HG02852 (cell line): ENCODE measurements around the gene TMEM191C.
"Not testable (repeated sequence)": the region's sequence is repeated elsewhere in the genome, so short reads cannot be mapped to it uniquely, and the experiment has no call there.

ENCODE experiments used
- ATAC-seq: cut with Tn5 transposase; IDR thresholded peaks from one replicate; pipeline ENCODE4 v1.9.1; 2021; ENCODE audit warnings: mild to moderate bottlenecking, moderate library complexity; ENCODE audit not compliant: unreplicated experiment

The TMEM191C gene

DNA sequence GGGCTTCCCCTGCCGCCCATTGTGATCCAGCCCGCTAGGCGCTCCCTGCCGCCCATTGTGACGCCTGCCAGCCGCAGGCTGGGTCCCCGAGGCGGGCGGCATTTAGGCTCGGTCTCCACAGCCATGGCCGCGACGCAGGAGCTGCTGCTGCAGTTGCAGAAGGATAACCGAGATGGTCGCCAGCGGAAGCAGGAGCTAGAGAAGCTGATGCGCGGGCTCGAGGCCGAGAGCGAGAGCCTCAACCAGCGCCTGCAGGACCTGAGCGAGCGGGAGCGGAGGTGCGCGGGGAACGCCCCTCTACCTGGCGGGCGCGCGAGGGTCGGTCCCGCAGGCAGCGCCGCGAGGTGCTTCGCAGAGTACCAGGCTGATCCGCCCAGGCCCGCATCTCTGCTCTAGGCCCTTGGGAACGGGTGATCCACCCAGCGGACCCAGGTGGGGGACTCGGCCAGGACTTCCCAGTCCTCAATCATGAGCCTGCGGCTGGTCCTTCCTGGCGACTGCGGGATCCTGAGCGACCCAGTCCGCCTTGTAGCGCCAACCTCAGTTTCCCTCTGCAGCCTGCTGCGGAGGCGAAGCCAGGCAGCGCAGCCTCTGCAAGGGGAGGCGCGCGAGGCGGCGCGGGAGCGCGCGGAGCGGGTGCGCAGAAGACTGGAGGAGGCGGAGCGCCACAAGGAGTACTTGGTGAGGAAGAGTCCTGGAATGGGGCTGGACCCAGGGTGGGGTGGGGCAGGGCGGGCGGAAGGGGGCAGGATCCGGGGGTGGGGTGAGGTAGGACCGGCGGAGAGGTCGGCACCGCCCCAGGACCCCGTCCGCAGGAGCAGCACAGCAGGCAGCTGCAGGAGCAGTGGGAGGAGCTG is at the start of gene TMEM191C:
Gene TMEM191C (plus strand): TSS at position 51 of the 857 bp plus-strand sequence. CDS start 73 bp downstream, at position 124.
- peak; percentile 8 for ATAC-seq

DNA sequence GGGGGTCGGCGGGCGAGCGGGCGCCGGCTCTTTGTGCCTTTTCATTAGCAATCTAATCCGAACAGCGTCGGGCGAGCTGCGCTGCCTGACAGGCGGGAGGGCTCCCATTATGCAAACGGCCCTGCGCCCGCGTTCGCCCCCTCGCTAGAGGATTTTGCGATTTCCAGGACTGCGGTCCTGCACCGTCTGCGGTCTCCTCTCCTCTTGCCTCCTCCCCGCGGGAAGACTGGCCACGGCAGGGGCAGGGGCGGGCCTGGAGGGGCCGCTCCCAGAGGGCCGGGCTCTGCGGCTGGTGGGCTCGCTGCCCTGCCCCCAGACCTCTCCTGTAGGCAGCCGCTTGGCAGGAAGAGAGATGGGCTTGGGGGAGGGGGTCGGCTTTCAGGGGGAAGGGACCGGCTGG is 49.3 kb upstream of the TMEM191C start:
- ATAC-seq = peak; percentile 41

DNA sequence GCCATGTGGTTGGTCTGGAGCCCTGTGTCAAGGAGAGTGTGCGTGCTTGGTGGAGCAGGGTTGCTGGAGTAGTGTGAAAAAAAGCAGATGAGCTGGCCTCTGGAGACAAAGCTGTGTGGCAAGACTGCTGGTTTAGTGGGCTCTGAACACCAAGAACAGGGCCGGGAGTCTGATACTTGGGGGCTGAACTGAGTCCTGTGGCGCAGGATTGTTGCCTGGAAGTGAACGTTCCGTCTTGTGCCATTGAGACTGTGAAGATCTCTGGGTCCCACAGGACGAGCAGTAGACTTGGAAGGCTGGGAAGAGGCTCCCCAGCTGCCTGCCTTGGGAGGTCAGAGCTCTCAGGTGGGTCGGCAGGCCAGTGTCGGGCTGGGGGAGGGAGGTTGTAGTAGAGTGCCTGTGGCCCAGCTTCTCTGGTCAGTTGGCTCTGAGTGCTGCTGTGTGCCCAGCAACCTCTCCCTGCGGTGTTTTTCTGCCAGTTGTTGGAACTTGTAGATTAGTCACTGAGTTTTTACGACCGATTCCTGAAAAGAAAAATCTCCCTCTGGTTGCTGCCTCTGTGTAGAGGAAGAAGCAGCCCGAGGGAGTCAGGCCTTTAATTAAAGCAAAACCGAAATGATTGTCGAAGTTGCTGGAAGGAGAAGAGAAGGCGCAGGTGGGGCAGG is 48.1 kb upstream of the TMEM191C start:
- ATAC-seq = not testable (repeated sequence)

- ATAC-seq = not testable (repeated sequence)
Observed at GRCh38 chr22:21420180-21420763, 46.9 kb upstream of the TMEM191C start.

DNA sequence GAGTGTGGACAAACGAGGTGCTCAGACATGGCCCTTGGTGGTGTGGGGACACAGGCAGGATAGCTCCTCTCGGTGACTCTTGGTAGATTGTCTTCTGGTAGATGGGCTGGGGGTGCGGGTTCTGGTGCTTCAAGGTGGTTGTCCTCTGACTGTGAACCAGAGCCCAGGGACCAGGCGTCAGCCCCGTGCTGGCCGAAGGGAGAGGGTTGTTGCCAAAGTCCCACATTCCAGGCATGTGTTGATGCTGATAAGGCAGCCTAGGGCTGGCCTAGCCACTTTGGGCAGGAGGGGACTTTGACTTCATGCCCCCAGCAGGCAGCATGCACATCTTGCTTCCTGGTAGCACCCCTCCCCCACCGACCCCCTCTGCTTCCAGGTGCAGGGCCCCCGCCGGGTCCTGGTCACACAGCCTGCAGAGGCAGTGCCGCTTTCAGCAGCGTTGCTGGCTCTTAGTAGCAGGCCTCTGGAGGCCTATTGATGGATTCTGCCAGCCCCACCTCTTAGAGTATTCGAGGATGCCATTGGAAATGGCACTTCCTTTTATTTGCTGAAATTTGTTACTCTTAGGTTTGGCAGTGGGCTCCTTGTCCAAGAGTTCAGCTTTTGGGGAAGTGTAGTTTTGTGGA is 43.0 kb upstream of the TMEM191C start:
- not testable (repeated sequence) for ATAC-seq

DNA sequence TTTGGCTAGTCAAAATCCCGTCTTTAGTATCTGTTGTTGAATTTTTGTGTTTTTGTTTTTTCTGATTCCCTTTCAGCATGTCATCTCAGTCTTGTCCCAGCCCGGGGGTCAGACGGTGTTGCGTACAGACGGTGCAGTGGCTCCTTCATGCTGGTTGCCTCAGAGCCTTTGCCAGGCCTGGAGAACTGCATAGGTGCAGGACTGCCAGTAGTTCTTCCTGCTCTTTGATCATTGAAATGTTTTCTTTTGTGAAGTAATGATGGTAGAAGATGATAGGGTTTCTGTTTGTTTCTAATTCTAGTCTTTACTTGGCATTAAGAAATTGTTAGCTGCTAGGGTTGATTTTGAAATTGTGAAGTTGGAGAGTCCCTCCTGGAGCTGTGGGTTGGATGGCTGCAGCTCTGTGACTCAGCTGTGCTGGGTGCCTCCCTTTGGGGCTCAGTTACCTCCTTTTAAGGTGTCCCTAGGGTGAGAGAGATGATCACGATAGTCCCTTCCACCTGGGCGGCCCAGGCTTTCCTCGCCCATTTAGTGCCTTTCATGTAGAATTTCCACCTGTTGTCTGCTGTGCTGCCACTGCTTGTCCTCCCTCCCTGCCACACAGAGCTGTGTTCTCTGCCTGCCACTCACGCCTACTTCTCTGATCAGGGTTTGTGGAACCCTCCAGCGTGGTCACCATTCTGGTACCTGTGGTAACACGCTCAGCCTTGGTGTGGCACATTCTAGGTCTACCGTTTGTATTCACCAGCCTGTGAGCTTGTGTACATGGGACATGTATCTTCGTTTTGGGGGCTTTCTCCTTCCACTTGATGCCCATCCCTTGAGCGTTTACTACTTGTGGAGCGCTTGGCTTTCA is 32.6 kb upstream of the TMEM191C start:
- not testable (repeated sequence) for ATAC-seq

- not testable (repeated sequence) for ATAC-seq
Observed at GRCh38 chr22:21435998-21436810, 31.0 kb upstream of the TMEM191C start.

DNA sequence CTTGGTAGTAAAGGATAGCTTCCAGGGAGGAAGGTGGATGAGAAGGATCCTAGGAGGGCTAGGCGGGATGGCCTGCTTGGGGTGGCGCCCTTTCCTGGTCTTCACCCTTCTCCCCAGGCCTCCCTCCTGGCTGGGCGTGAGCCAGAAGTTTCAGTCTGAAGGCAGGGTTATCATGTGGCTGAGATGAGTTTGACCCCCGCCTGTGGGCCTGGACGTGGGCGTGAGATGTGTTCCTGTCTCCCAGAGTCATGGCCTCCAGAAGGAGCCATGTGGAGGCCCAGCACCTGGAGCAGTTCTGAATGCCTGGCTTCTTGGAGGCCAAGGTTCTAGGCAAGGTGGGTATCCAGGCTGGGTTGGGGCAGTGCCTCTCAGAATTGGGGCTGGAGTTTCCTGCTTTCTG is 29.2 kb upstream of the TMEM191C start:
- ATAC-seq = not testable (repeated sequence)

DNA sequence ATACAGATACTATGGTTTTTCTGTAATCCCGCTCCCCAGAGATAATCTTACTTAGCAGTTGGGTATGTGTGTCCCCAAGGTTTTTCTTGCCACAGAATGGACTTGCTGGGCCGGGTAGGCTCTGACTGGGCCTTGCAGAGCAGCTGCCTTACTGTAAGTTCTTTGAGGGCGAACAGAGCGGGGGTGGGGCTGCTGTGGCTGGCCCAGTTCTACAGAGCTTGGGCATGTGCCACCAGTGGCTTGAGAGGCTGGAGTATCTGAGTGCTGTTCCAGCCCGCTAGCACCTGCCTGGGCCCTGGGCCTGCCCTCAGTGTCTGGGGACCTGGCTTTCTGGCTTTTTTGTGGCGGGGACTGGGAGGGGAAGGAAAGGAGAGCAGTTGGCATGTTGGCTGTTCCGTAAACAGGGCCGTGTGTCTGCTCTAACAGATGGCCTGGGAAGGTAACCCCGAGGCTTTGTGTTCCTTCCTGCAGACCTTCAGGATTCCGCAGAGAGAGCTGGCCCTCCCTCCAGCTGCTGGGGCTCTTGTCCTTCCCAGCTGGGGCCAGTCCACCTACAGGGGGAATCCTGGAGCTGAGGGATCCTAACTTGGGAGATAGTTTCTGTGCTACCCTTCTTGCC is 27.1 kb upstream of the TMEM191C start:
- ATAC-seq = not testable (repeated sequence)

DNA sequence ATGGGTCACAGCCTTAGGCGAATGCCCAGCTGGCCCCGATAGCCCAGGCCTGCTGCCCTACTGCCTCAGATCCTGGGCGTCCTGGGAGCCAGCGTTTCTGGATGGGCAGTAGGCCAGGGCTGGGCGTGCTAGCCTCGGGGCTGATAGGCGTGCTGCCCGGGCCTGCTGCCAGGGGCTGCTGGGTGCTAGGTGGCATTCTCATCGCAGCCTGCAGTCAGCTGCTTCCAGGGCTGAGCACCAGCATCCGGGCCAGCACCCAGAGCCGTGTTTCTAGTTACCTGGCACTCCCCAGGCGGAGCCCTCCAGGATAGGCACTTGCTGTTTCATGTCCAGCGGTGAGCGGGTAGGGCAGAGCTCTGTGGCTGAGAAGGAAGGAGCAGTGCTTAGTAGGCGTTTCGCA is 26.5 kb upstream of the TMEM191C start:
- ATAC-seq = not testable (repeated sequence)

DNA sequence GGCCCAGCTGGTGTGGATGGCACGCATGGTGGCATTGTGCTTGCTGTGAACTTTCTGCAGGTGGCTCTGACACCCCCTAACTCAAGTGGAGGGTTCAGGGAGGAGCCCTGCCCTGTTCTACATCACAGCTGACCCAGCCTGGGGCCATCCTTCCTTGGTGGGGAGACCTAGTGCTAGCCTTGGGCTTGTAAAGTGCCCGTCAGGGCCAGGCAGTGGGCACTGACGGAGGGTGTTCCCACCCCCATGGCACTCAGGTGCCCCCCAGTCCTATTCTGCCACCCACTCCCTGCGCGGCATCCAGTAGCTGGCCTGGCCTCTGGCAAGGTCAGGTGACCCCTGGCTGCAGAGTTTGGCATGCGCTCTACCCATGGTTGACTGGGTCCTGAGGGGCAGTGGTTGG is 26.0 kb upstream of the TMEM191C start:
- ATAC-seq = not testable (repeated sequence)

DNA sequence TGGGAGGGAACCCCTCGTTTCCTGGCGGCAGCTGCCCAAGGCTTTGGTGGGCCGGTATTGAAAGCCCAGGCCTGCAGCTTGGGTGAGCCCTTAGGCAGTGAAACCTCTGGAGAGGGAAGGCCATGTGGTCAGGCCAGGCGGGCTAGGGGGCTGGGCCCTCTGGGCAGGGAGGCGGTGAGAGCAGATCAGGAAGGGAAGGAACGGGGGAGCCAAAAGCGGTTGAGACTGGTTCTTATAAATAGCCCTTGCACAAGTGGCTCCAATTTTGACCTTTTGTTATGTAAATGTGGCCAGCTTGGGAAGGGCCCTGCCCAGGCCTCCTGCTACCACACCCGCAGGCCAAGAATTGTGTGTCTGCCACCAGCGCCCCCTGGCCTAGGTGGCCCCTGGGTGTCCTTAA is 25.1 kb upstream of the TMEM191C start:
- ATAC-seq = not testable (repeated sequence)

DNA sequence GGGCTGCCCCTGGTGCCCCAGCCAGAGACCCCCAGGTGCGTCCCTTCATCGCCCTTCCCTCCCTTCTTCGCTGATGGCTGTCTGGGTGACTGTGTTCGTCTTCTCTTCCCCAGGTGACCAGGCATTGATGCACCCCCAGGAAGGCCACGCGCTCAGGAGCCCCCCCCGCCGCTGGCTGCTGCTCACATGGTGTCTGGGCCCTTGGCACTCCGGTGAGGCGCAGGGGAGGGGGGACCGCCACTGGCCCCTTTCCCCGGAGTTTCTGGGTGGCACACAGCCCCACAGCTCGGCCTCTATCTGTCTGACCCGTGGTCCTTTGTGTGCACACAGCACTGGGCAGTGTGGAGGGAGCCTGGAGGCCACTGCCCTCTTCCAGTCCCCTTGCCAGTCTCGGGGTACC is 24.5 kb upstream of the TMEM191C start:
- ATAC-seq = not testable (repeated sequence)

- ATAC-seq = no peak
Observed at GRCh38 chr22:21443057-21443734, 24.0 kb upstream of the TMEM191C start.

DNA sequence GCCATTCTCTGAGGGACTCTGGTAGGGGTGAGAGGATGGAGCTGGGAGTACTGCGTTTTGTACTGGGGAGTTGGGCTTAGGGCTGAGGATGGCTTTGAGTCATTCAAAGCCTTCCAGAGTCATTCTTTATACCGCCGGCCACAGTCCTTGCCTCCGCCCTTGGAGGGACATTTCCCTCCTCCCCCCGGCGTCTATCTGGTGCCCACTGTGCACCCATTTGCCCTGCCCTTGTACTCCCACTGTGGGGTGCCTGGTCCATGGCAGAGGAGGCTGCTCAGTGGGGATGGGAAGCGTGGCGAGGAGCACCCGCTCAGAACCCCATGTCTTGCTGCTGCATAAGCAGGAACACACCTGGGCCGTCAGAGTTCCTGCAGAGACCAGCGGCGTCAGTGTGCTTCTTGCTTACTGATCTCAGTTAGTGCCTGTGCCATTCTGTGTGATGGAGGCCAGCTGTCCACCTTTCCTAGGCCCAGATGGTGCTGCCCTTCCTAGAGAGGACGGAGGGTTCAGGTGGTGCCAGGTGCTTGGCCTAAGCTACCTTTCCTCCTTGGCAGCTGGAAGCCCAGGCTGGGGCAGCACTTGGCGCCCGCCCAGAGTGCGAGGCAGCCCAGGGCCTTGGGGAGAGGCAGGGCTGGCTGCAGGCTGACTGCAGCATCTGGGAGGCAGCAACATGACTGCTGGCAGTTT is 23.3 kb upstream of the TMEM191C start:
- no peak for ATAC-seq

DNA sequence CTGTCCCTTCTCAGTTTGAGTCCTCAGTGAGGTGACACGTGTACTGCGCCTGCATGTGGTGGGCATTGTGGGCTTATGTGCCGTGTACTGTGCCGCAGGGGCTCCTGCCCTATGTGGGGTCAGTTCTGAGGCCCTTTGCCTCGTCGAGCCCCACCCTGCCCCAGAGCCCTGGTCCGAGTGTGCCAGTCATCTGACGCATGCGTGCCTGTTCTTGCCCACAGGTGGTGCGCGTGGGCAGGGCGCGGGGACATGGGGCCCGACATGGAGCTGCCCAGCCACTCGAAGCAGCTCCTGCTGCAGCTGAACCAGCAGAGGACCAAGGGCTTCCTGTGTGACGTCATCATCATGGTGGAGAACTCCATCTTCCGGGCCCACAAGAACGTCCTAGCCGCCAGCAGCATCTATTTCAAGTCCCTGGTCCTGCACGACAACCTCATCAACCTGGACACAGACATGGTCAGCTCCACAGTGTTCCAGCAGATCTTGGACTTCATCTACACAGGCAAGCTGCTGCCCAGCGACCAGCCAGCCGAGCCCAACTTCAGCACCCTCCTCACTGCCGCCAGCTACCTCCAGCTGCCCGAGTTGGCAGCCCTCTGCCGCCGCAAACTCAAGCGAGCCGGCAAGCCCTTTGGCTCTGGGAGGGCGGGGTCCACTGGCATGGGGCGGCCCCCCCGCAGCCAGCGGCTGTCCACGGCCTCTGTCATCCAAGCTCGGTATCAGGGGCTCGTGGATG is 22.3 kb upstream of the TMEM191C start:
- no peak for ATAC-seq

DNA sequence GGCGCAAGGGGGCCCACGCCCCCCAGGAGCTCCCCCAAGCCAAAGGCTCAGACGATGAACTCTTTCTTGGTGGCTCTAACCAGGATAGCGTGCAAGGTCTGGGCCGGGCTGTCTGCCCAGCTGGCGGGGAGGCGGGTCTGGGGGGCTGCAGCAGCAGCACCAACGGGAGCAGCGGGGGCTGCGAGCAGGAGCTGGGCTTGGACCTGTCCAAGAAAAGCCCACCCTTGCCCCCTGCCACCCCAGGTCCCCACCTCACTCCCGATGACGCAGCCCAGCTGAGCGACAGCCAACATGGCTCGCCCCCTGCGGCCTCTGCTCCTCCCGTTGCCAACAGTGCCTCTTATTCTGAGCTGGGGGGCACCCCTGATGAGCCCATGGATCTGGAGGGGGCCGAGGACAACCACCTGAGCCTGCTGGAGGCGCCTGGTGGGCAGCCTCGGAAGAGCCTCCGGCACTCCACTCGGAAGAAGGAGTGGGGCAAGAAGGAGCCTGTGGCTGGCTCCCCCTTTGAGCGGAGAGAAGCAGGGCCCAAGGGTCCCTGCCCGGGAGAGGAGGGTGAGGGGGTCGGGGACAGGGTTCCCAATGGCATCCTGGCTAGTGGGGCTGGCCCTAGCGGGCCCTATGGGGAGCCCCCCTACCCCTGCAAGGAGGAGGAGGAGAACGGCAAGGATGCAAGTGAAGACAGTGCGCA is 21.6 kb upstream of the TMEM191C start:
- no peak for ATAC-seq
